GM18517 (cell line): ENCODE results near the gene ALMS1.
"Not testable (repeated sequence)": the region's sequence is repeated elsewhere in the genome, so short reads cannot be mapped to it uniquely, and the experiment has no call there.

Source experiments
- ATAC-seq: cut with Tn5 transposase; IDR thresholded peaks from one replicate; pipeline ENCODE4 v1.9.1; 2021; ENCODE audit warnings: mild to moderate bottlenecking, moderate library complexity; ENCODE audit not compliant: unreplicated experiment

Gene ALMS1, protein sequence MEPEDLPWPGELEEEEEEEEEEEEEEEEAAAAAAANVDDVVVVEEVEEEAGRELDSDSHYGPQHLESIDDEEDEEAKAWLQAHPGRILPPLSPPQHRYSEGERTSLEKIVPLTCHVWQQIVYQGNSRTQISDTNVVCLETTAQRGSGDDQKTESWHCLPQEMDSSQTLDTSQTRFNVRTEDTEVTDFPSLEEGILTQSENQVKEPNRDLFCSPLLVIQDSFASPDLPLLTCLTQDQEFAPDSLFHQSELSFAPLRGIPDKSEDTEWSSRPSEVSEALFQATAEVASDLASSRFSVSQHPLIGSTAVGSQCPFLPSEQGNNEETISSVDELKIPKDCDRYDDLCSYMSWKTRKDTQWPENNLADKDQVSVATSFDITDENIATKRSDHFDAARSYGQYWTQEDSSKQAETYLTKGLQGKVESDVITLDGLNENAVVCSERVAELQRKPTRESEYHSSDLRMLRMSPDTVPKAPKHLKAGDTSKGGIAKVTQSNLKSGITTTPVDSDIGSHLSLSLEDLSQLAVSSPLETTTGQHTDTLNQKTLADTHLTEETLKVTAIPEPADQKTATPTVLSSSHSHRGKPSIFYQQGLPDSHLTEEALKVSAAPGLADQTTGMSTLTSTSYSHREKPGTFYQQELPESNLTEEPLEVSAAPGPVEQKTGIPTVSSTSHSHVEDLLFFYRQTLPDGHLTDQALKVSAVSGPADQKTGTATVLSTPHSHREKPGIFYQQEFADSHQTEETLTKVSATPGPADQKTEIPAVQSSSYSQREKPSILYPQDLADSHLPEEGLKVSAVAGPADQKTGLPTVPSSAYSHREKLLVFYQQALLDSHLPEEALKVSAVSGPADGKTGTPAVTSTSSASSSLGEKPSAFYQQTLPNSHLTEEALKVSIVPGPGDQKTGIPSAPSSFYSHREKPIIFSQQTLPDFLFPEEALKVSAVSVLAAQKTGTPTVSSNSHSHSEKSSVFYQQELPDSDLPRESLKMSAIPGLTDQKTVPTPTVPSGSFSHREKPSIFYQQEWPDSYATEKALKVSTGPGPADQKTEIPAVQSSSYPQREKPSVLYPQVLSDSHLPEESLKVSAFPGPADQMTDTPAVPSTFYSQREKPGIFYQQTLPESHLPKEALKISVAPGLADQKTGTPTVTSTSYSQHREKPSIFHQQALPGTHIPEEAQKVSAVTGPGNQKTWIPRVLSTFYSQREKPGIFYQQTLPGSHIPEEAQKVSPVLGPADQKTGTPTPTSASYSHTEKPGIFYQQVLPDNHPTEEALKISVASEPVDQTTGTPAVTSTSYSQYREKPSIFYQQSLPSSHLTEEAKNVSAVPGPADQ (N-terminal part only)

DNA sequence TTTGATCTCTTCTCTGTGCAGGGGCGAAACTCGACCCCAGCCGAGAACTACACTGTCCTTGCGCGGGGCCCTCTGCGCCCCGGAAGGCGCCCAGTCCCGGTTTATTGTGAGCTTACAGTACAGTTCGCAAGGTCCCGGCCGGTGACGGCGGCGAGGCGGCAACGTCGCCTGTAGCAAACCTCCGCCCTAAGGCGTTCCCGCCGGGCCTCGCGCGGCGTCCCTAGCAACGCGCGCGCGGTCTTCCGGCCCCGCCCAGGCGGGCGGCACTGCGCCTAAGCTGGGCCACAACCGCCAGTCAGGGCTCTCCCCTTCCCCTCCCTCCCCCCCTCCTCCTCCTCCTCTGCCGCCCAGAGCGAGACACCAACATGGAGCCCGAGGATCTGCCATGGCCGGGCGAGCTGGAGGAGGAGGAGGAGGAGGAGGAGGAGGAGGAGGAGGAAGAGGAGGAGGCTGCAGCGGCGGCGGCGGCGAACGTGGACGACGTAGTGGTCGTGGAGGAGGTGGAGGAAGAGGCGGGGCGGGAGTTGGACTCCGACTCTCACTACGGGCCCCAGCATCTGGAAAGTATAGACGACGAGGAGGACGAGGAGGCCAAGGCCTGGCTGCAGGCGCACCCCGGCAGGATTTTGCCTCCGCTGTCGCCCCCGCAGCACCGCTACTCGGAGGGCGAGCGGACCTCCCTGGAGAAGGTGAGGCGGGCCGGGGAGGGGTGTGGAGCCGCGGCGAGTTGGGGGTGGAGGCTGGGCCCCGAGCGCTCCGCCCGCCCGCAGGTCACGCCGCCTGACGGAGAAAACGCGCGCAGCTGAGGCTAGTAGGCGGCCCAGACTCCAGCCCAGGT is at the start of gene ALMS1:
ALMS1 (plus strand) TSS at position 333 of the 838 bp plus-strand sequence; CDS start at position 366, 33 bp downstream.
- peak; percentile 76 for ATAC-seq

DNA sequence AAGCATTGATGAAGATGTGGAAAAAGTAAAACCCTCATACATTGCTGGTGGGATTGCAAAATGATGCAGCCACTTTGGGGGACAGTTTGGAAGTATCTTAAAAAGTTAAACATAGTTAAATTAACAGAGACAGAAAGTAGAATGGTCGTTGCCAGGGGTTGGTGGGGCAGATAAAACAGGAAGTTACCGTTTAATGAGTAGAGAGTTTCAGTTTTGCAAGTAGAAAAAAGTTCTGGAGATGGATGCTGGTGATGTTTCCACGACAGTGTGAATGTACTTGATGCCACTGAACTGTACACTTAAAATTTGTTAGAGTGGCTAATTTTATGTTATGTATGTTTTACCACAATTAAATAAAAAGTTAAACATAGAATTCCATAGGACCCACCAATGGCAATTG is 47.8 kb upstream of the ALMS1 start:
- ATAC-seq: no peak

DNA sequence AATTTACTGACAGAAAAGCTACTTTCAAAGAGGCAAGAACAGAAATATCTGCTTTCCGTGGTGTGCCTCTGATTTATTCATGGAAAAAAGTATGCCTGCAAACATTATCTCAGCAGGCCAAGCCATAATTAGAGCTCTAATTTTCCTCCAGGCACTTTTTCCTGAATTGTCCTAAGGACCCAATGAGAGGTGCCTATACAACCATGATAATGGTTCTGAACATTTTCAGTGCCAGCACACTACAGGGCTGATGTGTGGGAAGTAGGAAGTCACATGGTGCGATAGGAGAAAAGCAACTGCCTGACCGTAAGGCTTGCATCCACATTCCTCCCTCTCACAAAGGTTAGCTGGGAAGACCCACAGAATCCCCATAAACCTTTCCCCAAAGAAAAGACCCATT is 46.4 kb upstream of the ALMS1 start:
- ATAC-seq: no peak

DNA sequence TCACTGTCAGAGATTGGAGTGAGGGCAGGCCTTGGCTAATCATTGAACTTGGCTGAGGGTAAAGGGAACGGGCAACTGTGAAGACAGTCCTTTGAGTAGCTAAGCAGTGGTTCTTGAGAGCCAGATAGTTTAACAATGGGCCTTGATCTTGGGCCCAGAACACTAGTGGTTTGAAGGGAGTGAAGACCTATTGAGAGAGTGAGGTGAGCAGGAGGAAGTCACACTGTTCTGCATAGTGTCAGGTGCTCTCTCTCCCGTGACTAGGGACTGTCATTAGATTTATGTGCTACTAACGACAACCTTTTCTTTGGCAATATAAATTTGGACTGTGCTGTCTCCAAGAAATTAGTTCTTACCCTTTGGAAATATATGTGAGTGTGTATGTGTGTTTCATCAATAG is 44.6 kb upstream of the ALMS1 start:
- no peak for ATAC-seq

DNA sequence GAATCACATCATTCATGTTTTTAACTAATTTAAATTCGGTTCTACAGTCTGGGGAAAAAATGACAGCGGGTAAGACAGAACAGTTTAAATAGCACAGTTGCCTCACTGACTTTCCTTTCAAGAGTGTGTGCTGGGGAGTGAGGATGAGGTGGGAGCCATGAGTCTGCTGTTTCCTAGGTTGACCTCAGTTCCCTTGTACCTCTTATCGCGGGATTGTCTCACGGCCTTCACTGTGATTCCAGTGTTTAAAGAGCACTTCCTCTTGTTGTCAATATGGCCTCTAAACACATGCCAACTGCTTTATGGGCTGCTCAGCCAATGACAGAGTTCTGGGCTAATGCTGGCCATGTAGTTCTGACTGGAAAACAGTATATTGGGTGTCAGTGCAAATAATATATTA is 41.6 kb upstream of the ALMS1 start:
- ATAC-seq: no peak

DNA sequence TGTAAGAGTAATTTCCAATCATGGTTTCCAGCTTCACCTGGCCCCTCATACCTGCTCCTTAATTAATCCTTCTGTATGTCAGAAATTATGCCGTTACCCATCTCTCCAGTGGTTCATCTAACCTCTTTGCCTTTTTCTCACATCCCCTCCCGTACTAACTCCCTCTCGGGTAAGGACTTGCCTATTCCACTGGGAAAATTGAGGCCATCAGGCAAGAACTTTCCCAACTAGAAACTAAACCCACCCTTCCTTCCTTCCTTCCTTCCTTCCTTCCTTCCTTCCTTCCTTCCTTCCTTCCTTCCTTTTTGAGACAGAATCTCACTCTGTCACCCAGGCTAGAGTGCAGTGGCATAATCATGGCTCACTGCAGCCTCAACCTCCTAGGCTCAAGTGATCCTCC is 40.9 kb upstream of the ALMS1 start:
- not testable (repeated sequence) for ATAC-seq

DNA sequence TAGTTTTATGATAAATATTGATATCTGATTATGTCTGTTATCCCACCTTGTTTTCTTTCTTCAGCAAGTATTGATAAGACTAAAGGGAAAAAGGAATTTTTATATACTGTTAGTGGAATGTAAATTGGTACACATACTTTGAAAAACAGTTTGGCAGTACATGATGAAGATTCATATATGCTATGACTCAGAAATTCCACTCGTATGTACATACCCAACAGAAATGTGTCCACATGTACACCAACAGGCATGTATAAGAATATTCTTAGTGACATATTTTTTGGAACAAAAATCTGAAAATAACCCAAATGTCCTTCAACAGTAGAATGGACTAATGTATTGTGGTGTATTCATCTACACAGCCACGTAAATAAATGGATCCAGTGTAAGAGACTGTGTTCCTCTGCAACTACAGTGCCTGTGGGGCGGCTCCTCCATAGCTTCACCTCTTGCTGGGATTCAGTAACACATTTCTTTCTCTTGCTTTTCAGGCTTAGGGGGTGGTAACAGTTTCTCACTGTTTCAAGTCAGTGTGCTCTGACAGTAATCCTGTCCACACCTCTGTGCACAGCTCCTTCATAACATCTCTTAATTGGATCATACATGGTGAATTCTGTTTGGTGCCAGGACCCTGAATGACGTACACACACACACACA is 35.5 kb upstream of the ALMS1 start:
- ATAC-seq: no peak

DNA sequence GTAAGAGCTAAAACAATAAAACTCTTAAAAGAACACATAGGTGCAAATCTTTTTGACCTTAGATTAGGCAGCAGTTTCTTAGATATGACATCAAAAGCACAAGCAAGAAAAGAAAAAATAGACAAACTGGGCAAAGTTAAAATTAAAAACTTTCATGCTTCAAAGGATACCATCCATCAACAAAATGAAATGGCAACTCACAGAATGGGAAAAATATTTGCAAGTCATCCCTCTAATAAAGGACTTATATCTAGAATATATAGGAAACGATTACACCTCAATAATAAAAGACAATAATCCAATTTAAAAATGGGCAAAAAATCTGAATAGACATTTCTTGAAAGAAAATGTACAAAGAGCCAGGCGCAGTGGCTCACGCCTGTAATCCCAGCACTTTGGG is 29.5 kb upstream of the ALMS1 start:
- ATAC-seq: no peak

DNA sequence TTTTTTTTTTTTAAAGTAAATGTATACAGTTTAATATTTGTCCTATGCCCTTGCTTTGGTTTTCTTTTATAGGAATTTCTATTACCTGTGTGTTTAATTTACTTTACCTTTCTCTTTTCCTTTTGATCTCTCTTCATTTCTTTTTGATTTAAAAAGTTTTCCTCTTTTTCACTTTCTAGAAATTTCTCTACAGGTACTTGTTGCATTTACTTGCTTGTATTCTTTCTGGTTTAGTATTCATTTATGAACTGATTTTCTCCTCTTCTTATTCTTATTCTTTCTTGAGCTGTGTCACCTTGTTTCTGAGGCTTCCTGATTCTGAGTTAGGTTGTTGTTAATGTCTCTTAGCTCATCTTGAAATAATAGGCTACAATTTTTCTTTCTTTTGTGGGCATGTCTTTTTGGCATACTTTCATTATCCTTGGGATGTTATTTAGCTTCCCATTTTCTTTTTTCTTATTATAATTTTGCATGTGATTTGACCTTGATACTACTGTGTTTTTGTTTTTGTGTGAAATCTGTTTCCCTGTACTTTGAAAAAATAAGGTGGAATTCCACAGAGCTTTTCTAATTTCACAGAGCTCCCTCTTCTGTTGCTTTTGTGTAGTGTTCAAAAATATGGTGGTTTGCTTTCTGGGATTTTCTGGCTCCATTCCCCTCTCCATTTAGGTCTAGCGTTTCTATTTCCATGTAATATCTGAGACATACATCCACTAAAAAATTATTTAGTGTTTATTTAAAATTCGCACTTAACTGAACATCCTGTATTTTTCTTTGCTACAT is 25.5 kb upstream of the ALMS1 start:
- ATAC-seq: no peak

DNA sequence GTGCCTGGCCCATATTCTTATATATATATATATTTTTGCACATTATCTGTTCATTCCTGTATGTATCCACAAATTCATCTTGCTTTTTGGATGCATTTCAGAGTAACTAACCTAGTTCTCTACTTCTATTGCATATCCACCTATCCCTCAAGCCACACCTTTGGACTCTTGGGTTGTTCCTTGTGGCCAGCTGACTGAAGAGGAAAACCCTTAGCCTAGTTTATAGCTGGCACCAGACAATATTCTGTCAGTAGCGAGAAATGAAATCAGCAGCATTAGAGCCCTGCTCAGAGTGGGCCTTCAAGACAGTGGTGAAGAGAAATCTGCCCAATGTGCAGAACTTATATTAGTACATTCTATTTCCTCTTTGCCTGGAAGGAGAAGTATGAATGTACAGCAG is 19.6 kb upstream of the ALMS1 start:
- ATAC-seq: no peak

DNA sequence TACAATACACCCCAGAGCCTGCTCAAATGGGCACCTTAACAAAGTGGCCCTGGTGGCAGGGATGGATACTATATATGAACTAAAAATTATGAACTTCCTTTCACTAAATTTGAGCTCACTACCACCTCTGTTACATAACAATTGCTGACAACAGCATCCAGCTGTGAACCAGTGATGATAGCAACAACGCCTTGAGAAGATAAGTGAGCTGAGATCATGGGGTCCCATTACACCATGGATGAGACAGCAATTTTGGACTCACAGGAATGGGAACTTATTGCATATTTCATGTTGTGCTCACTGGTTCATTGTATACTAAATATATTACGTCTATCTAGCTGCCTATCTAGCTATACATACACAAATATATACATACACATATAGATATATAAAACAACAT is 16.9 kb upstream of the ALMS1 start:
- no peak for ATAC-seq

DNA sequence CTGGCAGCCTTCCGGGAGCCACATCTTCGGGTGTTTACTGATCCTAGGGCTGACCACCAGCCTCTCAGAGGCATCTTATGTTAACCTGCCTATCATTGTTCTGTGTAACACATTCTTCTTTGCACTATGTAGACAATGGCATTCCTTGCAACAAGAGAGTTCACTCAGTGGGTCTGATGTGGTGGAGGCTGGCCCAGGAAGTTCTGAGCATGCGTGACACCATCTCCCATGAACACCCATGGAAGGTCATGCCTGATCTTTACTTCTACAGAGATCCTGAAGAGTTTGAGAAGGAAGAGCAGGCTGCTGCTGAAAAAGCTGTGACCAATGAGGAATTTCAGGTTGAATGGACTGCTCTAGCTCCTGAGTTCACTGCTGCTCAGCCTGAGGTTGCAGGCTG is 15.3 kb upstream of the ALMS1 start:
- no peak for ATAC-seq

DNA sequence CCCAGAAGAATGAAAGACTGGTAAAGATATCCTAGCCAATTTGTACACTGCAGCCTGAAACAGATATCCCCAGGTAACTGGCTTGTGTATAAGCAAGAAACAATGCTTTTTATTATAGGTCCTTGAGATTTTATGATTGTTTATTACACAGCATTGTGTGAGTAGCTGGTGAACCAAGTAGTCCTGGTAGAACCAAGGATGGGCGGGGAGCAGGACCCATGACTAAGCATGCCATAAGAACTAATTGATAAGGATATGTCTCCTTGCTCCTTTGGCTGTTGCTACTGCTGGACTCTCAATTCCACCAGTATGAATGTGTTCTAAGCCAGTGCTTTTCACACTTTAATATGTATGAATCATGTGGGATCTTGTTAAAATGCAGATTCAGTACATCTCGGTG is 12.3 kb upstream of the ALMS1 start:
- no peak for ATAC-seq

DNA sequence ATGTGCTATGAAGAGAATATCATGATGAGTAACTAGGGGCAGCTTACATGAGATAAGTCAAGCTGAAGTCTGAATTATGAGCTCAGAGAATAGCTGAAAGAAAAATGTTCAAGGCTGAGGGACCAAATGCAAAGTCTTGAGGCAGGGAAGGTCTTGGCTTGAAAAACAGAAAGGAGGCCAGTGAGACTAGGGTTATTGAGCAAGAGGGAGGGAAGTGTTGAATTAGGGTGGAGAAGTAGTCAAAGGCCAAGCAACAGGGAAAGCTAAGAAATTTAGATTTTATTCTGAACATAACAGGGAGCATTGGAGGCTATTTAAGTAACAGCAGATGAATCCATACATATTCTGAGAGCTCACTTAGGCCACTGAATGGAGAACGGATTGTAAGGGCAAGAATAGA is 11.4 kb upstream of the ALMS1 start:
- ATAC-seq: no peak

DNA sequence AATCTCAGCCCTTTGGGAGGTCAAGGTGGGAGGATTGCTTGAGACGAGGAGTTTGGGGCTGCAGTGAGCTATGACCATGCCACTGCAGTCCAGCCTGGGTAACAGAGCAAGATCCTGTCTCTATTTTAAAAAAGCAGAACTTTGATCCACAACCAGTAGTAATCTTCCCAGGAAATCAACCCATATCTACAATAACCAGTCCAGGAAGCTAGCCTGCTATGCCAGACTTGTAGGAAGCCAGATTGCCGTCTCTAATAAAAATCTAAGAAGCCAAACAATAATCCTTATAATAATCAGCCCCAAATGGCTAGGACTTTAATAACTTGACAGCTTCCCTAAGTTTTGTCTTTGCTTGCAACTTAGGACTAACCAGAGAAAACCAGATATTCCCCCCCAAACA is 9.0 kb upstream of the ALMS1 start:
- ATAC-seq: no peak

DNA sequence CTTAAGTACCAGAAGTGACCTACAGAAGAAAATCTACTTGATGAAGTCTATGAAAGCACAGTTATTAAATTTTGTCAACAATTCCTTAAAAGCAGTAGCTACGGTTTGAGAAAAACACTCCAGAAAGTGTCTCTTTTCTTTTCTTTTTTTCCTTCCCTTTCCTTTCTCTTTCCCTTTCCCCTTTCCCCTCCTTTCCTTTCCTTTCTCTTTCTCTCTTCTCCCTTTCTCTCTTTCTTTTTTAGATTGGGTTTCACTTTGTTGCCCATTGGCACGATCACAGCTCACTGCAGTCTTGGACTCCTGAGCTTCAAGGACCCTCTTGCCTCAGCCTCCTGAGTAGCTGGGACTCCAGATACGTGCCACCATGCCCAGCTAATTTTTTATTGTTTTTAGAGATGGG is 2.6 kb upstream of the ALMS1 start:
- ATAC-seq: no peak

DNA sequence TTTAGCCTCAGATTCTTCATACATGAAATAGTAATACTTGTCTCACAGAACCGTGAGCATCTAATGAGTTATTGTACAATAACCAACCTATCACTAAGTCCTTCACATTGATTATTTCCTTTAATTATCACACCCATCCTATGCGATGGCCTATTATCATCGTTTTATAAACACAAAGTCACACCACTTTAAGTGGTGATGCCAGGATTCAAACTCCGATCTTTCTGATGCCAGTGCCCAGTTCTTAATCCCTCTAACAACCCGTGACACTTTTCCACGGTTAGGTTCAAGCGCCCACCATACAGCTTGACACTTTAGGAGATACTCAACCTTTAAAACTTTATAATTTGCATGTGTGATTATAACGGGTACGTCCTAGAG is 523 bp upstream of the ALMS1 start:
- ATAC-seq: no peak

DNA sequence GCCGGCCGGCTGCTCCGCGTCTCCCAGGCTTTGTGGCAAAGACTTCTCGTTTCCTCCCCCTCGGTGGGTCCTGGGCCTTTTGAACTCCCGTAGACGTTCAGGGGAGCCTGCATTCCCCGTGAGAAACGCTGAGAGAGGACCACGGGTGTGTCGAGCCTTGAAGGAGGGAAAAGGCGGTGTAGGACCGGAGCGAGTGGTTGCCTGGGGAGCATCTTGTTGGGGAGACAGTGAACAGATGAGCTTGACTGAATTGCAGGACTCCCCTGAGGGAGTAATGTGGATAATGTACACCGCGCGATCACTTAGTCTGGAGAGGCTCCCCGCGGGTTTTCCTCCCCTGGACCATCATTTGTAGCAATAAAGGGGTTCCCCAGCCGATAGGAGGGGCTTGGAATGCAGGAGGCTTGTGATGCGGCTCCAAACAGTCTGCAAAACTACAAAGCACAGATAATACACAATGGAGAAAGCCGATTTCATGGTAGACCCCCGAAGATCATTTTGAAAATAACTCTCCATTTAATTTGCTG is 769 bp downstream of the ALMS1 start:
- ATAC-seq: peak; percentile 15
